Chondrocyte (in vitro differentiated cells): ENCODE results near the gene ASTN2. TPM values are rescaled to one million over a fixed set of nuclear protein-coding genes. Genes with fewer than 3 reads are reported as not detected.
A peak's percentile ranks its signal among the peaks of the same experiment; 100 is the strongest.

Experiments
- DNase-seq: peaks from one replicate; pipeline ENCODE4 v3.0.0; 2021; ENCODE audit warnings: mixed read lengths, low spot score
- H3K27ac Mint-ChIP-seq: one replicate; pipeline ENCODE4 v1.8.0; 2021; ENCODE audit warnings: mild to moderate bottlenecking, moderate library complexity, mixed read lengths; ENCODE audit not compliant: unreplicated experiment
- H3K27me3 Mint-ChIP-seq: 2 replicates; pipeline ENCODE4 v1.8.0; 2021; ENCODE audit warnings: low read depth, mixed read lengths
- H3K36me3 Mint-ChIP-seq: 2 replicates; pipeline ENCODE4 v1.8.0; 2021; ENCODE audit warnings: low read depth, mixed read lengths
- H3K4me1 Mint-ChIP-seq: 2 replicates; pipeline ENCODE4 v1.8.0; 2021; ENCODE audit warnings: low read depth, mild to moderate bottlenecking, mixed read lengths
- H3K4me3 Mint-ChIP-seq: one replicate; pipeline ENCODE4 v1.8.0; 2021; ENCODE audit warnings: mild to moderate bottlenecking, moderate library complexity, mixed read lengths; ENCODE audit not compliant: unreplicated experiment
- H3K9me3 Mint-ChIP-seq: 2 replicates; pipeline ENCODE4 v1.8.0; 2021; ENCODE audit warnings: low read depth, mixed read lengths
- total RNA-seq: library from RNA; stranded (reverse); gene quantifications from 3 replicates; pipeline ENCODE4 v1.2.1, GENCODE V29; 2021
- TF ChIP-seq, protein P1 (sequence below): fragments of 200-600 bp; sonication (generic); IDR thresholded peaks from 2 replicates; pipeline ENCODE4 v1.5.0; 2021; ENCODE audit warnings: antibody characterized with exemption, mild to moderate bottlenecking, moderate library complexity

Gene ASTN2
- total RNA-seq, 1 donor from 2014 or later = 3.6 TPM

DNA sequence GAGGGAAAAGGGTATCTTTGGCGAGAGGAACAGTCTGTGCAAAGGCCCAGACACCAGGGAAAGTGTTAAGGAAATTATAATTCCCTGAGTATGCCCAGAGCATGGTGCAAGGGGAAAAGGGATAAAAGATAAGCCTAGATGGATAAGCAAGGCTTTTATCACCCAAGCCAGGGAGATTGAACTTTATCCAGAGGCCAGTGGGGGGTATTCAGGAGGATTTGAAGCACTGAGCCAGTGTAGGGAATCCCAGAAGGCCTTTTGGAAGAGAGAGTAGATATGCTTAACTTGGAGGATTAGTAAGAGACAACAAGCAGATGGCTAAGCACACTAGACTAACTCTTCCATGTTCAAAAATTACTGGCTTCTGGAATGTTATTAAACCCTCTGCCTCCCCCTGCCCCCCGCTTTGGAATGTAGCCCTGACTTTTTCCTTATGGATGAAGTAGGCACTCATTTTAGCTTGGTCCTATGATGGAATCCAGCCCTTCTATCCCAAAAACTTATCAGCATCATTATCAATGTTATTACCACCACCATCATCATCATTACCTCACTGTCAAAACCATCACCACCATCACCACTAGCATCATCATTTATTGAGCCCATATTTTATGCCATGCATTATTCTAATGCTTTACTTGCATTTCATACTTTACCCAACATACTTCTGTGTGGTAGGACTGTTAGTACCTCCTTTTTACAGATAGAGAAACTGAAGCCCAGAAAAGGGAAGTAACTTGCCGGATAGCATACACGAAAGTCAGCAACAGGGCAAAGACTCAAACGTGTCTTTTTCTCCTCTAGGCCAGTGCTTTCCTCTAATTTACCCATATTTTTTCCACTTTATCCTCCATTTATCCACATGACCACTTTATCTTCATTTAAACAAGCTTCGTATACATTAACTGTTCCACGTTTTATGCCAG, 1024.3 kb downstream of the ASTN2 start:
- Mint-ChIP-seq H3K27me3 (no peaks in the 10 kb centered on the region), H3K36me3 (peaks cover 69% of the 10 kb centered on the region)

DNA sequence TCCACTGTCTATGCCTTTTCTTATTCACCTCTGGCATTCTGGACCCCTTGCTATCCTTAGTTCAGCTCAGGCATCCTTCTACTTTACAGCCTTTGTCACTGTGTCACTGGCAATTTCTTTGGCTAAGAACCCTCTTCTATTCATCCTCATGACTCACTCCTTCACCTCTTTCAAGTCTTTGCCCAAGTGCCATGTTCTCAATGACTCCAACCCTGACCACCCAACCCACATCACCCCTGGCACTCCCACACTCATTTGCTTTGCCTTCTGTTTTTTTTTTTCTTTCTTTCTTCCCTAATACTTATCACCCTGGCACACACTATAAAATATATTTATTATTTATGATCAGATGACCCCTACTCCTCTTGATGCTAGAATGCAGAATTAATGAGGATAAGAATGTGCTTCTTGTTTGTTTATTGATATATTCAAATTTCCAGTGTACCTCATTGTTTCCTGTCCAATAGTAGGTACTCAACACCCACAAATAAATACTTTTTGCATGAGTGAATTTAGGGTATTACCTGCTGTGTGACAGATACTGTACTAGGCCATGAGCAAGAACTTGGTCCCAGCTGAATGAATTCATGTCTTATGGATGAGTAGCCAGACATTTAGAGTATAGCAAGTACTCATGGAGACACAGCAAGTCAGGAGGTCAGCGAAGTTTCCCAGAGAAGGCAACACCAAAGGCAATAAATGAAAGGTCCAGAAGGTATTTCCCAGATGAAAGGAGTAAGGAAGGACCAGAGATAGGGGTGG, 1025.1 kb downstream of the ASTN2 start:
- Mint-ChIP-seq H3K4me3 (no peak overlapping the region), H3K9me3 (no peaks in the 10 kb centered on the region), H3K27me3 (no peaks in the 10 kb centered on the region), H3K4me1 (peaks cover 52% of the 10 kb centered on the region), H3K27ac (peak overlapping the region; percentile 57), H3K36me3 (peaks cover 66% of the 10 kb centered on the region)
- DNase-seq = no peak
- TF ChIP-seq, protein P1, sequence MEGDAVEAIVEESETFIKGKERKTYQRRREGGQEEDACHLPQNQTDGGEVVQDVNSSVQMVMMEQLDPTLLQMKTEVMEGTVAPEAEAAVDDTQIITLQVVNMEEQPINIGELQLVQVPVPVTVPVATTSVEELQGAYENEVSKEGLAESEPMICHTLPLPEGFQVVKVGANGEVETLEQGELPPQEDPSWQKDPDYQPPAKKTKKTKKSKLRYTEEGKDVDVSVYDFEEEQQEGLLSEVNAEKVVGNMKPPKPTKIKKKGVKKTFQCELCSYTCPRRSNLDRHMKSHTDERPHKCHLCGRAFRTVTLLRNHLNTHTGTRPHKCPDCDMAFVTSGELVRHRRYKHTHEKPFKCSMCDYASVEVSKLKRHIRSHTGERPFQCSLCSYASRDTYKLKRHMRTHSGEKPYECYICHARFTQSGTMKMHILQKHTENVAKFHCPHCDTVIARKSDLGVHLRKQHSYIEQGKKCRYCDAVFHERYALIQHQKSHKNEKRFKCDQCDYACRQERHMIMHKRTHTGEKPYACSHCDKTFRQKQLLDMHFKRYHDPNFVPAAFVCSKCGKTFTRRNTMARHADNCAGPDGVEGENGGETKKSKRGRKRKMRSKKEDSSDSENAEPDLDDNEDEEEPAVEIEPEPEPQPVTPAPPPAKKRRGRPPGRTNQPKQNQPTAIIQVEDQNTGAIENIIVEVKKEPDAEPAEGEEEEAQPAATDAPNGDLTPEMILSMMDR = no peak

More for the DNA sequence above, 1024.3 kb downstream of the ASTN2 start:
- H3K9me3 Mint-ChIP-seq = no peaks in the 10 kb centered on the region
- H3K4me3 Mint-ChIP-seq = no peak overlapping the region
- TF ChIP-seq, protein P1 = no peak
- H3K4me1 Mint-ChIP-seq = peaks cover 55% of the 10 kb centered on the region
- DNase-seq = no peak
- peak overlapping the region; percentile 65 for H3K27ac Mint-ChIP-seq

GRCh38 chr9:116387934-116388698, 1026.7 kb downstream of the ASTN2 start:
- Mint-ChIP-seq H3K27ac (peak overlapping the region; percentile 90), H3K36me3 (peaks cover 59% of the 10 kb centered on the region), H3K27me3 (no peaks in the 10 kb centered on the region), H3K4me1 (peaks cover 55% of the 10 kb centered on the region), H3K4me3 (peak overlapping the region; percentile 12), H3K9me3 (no peaks in the 10 kb centered on the region)
- TF ChIP-seq, protein P1 = no peak
- DNase-seq = no peak

- peaks cover 68% of the 10 kb centered on the region for H3K36me3 Mint-ChIP-seq
- H3K4me3 Mint-ChIP-seq = no peak overlapping the region
- no peak for DNase-seq
- peak overlapping the region; percentile 6 for H3K27ac Mint-ChIP-seq
- TF ChIP-seq, protein P1 = no peak
- no peaks in the 10 kb centered on the region for H3K9me3 Mint-ChIP-seq
- no peaks in the 10 kb centered on the region for H3K27me3 Mint-ChIP-seq
- H3K4me1 Mint-ChIP-seq = peaks cover 59% of the 10 kb centered on the region
Measured at GRCh38 chr9:116383936-116384335, 1030.9 kb downstream of the ASTN2 start.
